ENCODE results near the gene SOCS1.
A peak's percentile ranks its signal among the peaks of the same experiment; 100 is the strongest.

The SOCS1 gene

DNA sequence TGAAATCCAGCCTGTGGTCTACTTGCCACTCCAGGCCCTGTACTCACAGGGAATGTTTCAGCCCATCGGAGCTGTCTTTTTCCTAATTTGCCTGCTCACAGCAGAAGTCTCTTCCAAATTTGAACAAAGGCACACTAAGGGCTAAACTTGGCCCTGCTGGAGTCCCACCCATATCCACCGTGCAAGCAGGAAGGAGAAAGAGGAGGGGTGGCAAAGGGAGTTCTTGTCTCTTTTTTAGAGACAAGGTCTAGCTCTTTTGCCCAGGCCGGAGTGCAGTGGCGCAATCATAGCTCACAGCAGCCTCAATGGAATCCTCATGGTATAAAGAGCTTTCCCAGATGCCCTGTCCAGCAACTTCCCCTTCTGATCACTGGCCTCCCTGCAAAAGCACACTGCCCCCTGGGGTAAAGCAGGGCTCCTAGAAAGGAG is 27.8 kb upstream of the SOCS1 start:
- no peak for DNase-seq

DNA sequence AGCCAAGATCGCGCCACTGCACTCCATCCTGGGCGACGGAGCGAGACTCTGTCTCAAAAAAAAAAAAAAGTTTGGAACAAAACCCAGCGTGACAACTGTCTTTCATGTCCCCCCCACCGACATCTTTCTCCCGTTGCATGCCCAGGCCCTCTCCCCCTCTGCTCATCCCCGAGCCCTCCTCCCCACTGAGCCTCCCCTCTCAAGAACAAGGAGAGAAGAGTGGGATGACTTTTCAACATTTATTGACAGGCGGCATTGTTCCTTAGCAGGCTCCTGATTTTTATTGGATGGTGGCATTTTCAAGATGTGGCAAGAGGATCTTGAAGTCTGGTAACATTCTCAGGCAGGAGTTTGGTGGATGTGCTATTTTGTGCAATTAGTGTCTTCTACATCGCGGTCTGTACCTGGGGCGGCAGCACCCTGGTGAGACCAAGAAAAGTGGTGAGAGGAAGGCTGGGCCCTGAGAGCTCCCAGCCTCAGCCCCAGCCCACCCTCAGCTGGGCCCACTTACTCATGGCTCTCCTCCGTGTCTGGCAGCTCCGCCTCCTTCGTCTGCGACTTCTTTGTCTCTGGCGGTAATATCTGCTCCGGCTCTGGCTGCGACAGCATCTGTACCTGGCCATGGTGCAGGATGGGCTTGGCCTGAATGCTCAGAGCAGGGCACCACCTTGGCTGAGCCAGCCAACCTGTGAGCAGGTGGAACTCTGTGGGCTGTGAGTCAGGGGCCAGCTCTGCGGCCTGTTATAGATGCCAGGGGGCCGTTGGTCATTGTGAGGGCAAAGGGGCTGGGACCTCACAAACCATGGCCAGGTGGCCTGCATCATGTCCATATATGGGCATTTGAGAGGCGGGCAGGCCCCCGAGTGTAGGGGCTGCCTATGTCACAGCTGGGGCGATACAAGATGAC is 24.9 kb upstream of the SOCS1 start, which contains the start of gene PRM1:
Gene PRM1 (minus strand): TSS at position 715 of the 907 bp plus-strand sequence. CDS start 92 bp downstream, at position 623.
- no peak for DNase-seq

DNA sequence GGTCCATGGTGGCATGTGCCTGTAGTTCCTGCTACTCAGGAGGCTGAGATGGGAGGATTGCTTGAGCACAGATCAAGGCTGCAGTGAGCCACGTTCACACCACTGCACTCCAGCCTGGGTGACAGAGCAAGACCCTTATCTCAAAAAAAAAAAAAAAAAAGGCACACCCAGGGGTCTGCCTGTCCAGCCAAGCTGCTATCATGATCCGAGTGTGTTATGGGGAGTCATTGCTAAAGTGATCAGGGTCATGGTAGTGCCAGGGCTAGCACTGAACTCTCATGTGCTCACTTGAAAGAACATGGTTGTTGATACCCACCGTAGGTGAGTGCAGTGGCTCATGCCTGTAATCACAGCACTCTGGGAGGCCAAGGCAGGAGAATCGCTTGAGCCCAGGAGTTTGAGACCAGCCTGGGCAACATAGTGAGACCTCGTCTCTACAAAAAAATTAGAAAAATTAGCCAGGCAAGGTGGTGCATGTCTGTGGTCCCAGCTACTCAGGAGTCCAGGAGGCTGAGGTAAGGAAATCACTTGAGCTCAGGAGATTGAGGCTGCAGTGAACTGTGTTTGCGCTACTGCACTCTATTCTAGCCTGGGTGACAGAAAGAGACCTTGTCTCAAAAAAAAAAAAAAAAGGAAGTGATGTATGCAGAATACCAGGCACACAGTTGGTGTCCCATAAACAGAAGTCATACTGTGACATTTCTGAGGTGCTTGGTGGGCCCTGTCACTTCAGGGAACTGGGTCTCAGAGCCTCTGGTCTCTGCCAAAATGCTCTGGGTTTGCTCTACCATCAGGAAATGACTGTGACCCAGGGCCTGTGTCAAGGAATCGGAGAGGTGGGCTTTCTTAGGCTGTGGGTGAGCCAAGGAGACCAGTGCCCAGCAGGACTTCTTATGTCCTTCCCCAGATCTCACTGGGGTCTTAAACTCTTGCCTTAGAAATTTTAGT is 23.0 kb upstream of the SOCS1 start:
- DNase-seq: no peak

DNA sequence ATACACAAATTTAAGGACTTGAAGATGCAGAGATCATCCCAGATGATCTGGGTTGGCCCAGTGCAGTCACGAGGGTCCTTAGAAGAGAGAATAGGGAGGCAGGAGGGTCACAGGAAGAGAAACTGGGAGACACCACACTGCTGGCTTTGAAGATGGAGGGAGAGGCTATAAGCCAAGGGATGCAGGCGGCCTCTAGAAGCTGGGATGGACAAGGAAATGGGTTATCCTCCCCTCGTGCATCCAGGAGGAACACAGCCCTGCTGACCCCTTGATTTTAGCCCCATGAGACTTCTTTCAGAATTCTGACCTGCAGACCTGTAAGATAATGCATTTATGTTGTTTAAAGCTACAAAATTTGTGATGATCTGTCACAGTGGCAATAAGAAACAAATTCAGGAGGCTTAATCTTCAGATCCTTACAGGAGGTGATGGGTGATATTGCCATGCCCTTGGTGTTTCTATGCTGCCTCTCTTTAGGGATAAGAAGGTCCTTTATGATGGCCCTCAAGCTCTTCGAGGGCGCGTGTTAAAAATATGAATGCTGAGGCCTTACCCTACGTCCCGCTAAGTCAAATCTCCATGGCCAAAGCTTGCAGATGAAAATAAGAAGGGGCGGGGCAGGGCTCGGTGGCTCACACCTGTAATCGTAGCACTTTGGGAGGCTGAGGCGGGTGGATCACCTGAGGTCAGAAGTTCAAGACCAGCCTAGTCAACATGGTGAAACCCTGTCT is 21.8 kb upstream of the SOCS1 start:
- DNase-seq: no peak

DNA sequence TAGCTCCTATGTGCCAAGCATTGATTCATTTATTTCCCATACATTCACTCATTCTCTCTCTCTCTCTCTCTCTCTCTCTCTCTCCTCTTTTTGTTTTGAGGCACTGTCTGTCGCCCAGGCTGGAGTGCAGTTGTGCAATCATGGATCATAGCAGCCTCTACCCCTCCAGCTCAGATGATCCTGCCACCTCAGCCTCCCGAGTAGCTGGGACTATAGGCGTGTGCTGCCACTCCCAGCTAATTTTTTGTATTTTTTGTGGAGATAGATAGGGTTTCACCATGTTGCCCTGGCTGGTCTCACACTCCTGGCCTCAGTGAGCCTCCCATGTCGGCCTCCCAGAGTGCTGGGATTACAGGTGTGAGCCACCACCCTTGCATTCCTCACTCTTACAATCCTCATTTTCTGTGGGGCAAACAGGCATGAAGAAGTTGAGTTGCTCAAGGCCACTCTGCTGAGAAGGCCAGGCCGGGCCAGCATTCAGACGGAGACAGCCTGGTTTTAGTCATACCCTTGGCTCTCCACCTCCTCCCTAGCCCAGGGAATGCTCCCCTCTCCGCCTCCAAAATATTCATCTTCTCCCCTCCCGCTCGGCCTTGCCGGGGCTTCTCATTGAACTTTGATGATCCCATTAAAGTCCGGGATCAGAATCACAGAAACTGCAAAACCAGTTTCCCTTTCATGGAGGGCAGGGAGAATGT is 21.0 kb upstream of the SOCS1 start:
- DNase-seq: no peak

DNA sequence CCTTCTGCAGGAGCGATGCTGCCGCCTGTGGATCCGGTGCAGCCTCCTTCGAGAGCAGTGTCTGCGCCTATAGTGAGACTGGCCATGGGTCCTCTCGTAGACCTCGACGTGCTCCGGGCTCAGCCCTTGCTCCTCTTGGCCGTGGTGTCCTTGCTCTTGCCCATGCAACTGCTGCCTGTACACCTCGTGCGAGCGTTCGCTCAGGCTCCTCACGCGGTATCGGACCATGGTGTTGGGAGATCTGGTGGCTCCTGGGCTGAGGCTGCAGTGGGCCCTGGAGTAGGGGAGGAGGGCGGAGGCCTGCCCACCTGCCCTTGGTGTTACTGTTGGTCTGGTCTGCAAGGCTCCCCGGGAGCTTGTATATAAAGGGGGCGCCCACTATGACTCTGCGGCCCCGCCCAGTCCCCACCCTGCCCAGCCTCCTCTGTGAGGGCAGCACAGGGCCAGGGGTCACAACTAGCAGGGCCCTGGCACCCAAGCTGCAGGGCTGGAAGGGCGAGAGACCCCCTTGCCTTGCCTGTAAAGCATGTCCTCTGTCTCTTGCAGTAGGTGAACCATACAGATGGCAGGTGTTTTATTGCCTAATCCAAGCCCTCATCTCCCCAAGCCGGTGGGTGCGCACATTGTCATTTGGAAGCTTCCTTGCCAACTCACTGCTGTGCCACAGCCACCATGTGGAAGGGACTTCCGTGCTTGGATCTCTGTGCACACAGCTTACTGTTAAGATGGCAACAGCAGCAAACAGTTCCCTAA is 20.3 kb upstream of the SOCS1 start, which contains the start of gene PRM2:
Gene PRM2 (minus strand): TSS at position 338 of the 753 bp plus-strand sequence. CDS start 110 bp downstream, at position 228.
- no peak for DNase-seq

DNA sequence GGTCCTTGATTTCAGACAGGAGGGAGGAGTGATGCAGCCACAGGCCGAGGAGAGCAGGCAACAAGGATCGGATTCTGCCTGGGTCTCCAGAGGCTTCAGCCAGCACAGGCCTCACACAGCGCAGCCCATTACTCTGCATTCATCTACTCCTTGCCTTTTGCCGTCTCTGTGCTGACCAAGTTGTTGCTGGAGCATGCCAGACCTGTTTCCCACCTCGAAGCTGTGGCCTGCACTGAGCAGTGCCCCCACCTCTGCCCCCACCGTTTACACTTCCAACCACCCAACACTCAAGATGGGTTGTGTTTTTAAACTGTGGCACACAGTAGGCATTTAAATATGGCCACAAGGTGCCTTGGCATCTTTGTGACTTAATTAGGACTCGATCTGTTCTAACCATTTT is 19.0 kb upstream of the SOCS1 start:
- no peak for DNase-seq

DNA sequence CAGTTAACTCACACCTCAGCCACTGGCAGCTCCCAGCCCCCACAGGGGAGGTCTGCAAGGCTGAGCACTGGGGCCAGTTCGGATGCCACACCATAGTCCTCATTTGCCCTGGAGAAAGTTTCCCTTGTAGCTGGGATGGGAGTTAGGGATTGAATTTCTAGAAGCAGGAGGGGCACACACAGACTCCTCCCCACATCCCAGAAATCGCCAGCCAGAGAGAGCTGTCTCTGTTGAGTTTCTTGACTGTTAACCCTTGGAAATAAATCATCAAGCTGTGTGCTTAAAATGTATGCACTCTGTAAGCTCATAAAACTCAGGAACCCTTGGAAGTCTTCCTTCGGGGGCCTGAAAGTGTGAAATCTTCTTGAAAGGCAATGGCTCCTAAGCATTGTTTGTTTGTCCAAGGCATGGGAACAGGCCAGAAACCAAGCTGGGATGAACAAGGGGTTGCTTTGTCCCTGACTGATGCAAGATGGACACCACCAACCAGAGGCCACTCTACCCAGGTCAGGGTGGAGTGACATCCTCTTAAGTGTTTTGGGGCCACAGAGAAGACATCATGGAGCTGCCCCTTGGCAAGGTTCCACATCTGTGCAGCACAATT is 17.8 kb upstream of the SOCS1 start:
- no peak for DNase-seq

DNA sequence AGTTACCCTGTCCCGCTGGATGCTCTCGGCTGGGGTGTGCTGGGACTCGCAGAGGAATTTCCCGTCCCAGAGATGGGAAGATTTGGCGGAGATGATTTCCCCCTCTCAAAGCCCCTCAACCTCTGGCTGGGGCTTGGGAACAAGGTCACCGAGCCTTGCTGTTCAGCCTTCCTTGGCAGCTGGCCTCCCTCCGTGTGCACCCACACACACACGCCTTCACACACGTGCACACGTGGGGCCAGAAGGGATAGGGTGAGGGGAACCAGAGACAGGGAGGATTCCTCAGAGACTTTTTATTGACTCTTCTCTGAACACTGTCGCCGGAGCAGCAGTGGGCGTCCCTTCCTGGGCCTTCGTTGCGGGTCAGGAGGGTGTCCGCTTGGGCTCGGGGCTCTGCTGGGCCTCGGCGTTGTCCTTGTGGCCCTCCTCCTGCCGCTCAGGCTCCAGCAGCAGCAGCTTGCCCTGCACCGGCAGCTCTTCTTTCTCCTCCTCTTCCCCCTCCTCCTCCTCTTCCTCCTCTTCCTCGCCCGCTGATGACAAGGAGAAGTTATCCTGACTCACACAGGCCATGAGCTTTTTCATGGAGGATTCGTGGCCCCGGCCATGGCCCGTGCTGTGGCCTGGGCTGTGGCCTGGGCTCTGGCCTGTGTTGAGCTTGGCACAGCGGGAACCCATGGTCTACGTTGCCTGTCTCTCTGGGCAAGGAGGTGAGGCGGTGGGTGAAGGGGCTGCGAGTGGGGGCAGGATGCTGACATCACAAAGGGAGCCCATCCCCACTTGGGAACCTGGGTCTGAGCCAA is 17.1 kb upstream of the SOCS1 start, which contains the start of gene PRM3:
Gene PRM3 (minus strand): TSS at position 709 of the 800 bp plus-strand sequence. CDS start 34 bp downstream, at position 675.
- DNase-seq: no peak

DNA sequence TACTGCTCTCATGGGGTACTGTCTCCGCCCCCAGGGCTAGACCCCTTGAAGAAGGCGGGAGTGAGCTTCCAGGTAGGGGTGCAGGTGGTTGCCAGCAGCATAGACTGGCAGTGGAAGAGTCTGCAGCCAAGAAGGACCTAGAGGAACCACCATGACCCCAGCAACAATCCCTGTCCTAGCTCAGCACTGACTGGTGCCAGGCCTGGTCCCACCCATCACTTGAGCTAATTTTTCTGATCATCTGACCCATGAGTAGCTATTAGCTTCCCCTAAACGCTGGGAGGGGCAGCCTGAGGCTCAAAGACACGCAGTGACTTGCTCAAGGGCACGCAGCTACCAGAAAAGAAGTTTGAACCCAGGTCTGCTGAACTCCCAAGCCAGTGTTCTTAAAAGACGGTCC is 16.5 kb upstream of the SOCS1 start:
- no peak for DNase-seq

DNA sequence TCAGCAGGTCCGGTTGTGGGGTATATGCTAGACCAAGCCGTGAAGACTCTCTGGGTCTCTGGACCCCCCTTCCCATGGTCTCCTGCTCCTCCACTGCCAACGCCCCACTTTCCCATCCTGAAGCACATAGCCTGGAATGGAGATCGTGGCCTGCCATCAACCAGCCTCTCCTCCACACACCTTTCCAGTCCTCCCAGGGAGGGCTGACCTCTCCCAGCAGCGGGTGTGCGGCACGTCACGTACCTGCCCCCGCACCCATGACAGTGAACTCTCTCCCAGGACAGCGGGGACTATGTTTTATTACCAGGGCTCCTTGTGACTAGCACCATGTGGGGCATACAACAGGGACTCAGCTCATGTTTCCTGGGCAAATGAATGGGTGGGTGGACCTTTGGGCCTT is 15.6 kb upstream of the SOCS1 start:
- no peak for DNase-seq

DNA sequence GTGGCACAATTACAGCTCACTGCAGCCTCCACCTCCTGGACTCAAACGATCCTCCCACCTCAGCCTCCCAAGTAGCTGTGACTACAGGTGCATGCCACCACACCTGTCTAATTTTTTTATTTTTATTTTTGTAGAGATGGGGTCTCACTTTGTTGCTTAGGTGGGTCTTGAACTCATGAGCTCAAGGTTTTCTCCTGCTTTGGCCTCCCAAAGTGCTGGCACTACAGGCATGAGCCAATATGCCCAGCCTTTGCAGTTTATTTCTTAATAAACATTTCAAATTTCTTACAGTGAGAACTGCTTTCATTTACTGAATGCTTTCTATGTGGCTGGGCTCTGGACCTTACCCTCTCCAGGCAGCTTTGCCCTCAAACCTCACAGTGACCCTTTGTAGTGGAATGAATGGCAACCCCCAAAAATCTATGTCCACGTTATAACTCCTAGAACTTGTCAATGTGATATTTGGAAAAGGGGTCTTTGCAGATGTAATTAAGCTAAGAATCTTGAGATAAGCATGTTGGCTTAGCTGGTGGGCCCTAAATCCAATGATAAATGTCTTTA is 14.7 kb upstream of the SOCS1 start:
- DNase-seq: no peak

DNA sequence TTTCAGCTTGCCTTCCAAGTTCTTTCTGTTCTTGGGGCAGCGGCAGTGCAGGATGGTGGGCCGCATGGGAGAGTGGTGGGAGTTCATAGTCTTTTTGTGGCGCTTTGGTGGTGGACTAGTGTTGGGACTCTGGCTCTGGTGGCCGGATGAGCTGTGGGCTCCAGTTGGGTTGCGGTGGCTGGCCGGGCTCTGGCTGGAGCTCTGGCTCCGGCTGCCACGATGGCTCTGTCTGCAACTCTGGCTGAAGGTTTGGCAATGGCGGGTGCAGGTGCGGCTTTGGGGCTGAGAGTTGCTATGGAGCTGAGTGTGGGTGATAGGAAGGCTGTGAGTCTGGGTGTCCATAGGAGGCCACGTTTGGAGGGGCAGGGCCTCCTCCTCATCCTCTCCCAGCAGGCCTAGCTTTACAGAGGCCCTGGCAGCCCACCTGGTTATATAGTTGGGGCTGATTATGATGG is 12.9 kb upstream of the SOCS1 start, which contains the start of gene TNP2:
Gene TNP2 (minus strand): TSS at position 405 of the 455 bp plus-strand sequence. CDS start 63 bp downstream, at position 342.
- DNase-seq: no peak

DNA sequence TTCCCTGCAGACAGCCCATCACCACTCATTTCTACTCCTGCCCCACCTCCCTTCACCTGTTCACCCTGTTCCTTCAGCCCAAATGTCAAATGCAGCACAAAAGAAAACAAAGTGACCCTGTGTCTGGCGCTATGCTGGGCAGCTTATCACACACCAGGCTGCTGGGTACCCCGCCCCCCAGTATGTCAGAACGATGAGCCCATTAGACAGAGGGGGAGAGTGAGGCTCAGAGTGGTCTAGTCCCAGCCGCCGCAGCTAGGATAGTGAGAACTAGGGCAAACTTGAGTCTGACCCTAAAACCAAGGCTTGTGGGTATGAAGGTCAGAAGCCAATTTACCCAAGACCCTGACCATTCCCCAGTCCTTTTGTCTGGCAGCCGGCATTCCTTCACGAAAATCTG is 9.1 kb upstream of the SOCS1 start:
- DNase-seq: no peak

DNA sequence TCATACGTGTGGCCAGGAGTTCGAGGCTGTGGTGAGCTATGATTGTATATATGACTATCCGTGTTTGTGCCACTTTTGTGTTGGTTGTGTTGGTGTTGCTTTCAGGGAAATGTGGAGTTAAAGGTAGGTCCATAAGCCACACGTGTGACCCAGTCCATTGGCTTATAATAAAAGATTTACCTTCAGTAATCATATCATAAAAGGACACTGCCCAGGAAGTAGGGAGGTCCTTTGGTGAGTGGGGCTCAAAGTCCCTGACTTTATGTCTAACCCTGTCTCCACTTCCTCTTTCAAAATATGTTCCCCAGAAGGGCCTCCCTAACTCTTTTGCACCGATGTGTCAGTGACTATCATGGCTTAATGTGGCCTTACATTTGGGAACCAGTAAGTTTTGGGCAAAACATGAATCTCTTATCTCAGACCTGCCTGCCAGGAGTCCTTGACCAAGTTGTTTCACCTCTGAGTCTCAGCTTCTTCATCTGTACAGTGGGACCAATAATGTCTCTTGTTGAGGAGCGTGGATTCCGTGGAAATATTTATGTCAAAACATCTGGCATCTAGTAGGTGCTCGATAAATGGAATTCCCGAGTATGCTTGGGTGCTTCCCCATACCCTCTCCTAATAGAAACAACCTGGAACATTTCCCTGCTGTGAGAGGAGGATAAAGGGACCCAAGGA is 8.3 kb upstream of the SOCS1 start:
- DNase-seq: no peak

DNA sequence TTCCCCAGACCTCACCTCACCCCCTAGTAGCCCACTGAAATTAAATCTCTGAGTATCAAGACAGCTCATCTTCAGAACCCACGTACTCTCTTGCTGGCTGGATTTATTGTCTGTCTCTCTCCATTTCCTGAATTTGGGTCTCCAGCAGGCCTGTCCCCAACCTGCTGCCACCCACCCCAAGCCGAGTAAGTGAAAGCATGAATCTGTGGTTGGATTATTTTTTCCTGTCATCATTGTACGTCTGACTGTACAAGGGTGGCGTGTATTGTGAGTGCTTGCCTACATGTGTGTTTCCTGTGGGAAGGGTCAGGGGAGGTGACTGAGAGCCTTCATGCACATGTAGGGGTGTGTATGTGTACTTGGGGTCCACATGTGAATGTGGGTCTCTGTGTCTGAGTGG is 7.7 kb upstream of the SOCS1 start:
- DNase-seq: peak; percentile 46

DNA sequence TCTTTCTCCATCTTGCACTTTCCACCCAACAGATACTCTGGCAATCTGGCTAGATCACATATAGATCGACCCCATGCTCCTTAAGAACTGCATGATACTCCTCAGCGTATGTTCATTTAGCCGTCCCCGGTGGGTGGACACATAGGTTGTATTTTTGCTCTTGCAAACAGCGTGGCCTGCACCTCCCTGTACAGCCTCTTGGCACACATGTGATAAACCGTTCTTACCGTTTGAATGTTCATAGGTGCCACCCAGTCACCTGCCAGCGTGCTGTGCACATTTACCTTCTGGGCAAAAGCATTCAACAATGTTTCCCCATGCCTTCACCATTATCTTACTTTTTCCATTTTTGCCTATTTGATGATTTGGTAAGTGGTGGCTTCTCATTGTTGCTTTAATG is 6.9 kb upstream of the SOCS1 start:
- DNase-seq: no peak

DNA sequence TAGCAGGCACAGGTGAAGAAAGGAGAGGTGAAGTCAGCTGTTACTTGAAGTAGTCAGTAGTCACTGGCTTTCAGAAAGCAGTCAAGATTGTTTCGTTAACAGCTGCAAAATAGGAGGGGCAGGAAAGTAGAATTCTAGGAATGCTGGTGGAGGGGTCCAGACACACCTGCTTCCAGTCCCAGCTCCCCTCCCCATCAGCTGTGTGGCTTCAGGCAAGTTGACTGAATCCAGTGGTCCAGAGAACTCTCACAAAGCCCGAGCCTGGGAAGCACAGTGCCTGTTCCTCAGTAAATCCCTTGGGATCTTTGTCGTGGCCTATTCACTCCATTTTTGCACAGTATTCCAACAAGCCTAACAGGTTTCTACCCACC is 4.6 kb upstream of the SOCS1 start:
- no peak for DNase-seq
